PC-9 (cell line): ENCODE results near the gene VCAM1. TPM values are rescaled to one million over a fixed set of nuclear protein-coding genes. Genes with fewer than 3 reads are reported as not detected.

Experiments used
- BruUV-seq: library from RNA; stranded (reverse); fragments of 400-500 nt; replicated peaks from 2 replicates; lab custom pipeline; 2021; lab: Mats Ljungman, UMichigan
- CTCF ChIA-PET: fragments of 300-600 bp; sonication (Branson Sonifier 250); formaldehyde crosslinking; loops from one replicate; lab custom pipeline; 2022; ENCODE audit warnings: antibody characterized with exemption; lab: Charles Lee
- POLR2A ChIA-PET: fragments of 300-600 bp; sonication (Branson Sonifier 250); formaldehyde crosslinking; loops from one replicate; lab custom pipeline; 2022; ENCODE audit warnings: antibody characterized with exemption; ENCODE audit not compliant: unreplicated experiment; lab: Charles Lee
- DNase-seq, 2 experiments: peaks; one replicate each; pipeline versions ENCODE4 v3.0.0 to v3.0.0-alpha.2; 2015 to 2022; ENCODE audit warnings: mixed read lengths in 1 of 2
- H2AFZ ChIP-seq: fragments of 200-600 bp; sonication (generic); 2 replicates; pipeline ENCODE4 v1.8.1; 2017; ENCODE audit warnings: antibody characterized with exemption
- H3F3A ChIP-seq: fragments of 200-600 bp; sonication (generic); 2 replicates; pipeline ENCODE4 v1.8.1; 2017; ENCODE audit warnings: antibody characterized with exemption, mild to moderate bottlenecking, low read depth; ENCODE audit not compliant: insufficient read depth
- H3K27ac ChIP-seq: fragments of 200-600 bp; sonication (generic); 2 replicates; pipeline ENCODE4 v1.6.1; 2016; ENCODE audit warnings: mixed run types
- H3K27me3 ChIP-seq: fragments of 200-600 bp; sonication (generic); 2 replicates; pipeline ENCODE4 v1.6.1; 2016; ENCODE audit warnings: low read depth, mixed run types; ENCODE audit not compliant: insufficient read depth
- H3K36me3 ChIP-seq: fragments of 200-600 bp; sonication (generic); 2 replicates; pipeline ENCODE4 v1.6.1; 2016; ENCODE audit warnings: low read depth, mixed run types
- H3K4me1 ChIP-seq: fragments of 200-600 bp; sonication (generic); replicated peaks from 2 replicates; pipeline ENCODE4 v1.6.1; 2016; ENCODE audit warnings: mixed run types; ENCODE audit not compliant: insufficient read depth
- H3K4me2 ChIP-seq: fragments of 200-600 bp; sonication (generic); 2 replicates; pipeline ENCODE4 v1.6.1; 2017; ENCODE audit warnings: mixed run types
- H3K4me3 ChIP-seq: fragments of 200-600 bp; sonication (generic); 2 replicates; pipeline ENCODE4 v1.6.1; 2016; ENCODE audit warnings: mixed run types
- H3K79me2 ChIP-seq: fragments of 200-600 bp; sonication (generic); 2 replicates; pipeline ENCODE4 v1.6.1; 2017; ENCODE audit warnings: low read depth, mixed run types
- H3K9me2 ChIP-seq: fragments of 200-600 bp; sonication (generic); 2 replicates; pipeline ENCODE4 v1.8.1; 2017; ENCODE audit warnings: mild to moderate bottlenecking; ENCODE audit not compliant: insufficient read depth
- H3K9me3 ChIP-seq: fragments of 200-600 bp; sonication (generic); 2 replicates; pipeline ENCODE4 v1.8.1; 2016; ENCODE audit warnings: low read depth; ENCODE audit not compliant: insufficient read depth
- H4K20me1 ChIP-seq: fragments of 200-600 bp; sonication (generic); 2 replicates; pipeline ENCODE4 v1.8.1; 2017; ENCODE audit not compliant: insufficient read depth
- EZH2 ChIP-seq: fragments of 200-600 bp; sonication (generic); IDR thresholded peaks from 2 replicates; pipeline ENCODE4 v1.8.0; 2017; ENCODE audit warnings: antibody characterized with exemption, low read depth
- intact Hi-C: fragments of 100-400 bp; cut with micrococcal nuclease; formaldehyde crosslinking; loops from one replicate; pipeline ENCODE4 v1.10.0; 2022; ENCODE audit not compliant: unreplicated experiment
- total RNA-seq: library from RNA; stranded (reverse); gene quantifications from 2 replicates; pipeline ENCODE4 v1.2.3, GENCODE V29; 2021
- TF ChIP-seq, protein P1 (sequence below): fragments of 200-600 bp; sonication (generic); conservative IDR thresholded peaks from 2 replicates; pipeline ENCODE4 v1.6.1; 2017; ENCODE audit warnings: mixed run types, antibody characterized with exemption, mild to moderate bottlenecking, moderate library complexity

The VCAM1 gene
- total RNA-seq, 1 experiment from 2014 or later: not detected

- CTCF ChIA-PET: no interaction called here
- peaks cover 4% of the 10 kb centered on the region; the same call in 1 of the 2 replicates for H3K9me3 ChIP-seq
- H3K4me1 ChIP-seq: no peaks in the 10 kb centered on the region
- H3K27me3 ChIP-seq: no peaks in the 10 kb centered on the region
- H3F3A ChIP-seq: no peaks in the 10 kb centered on the region
- no peak for DNase-seq
- intact Hi-C loops: no loop called here
- BruUV-seq: no TSS peak
- H3K9me2 ChIP-seq: no peaks in the 10 kb centered on the region
- H3K4me2 ChIP-seq: no peak overlapping the region
- no peaks in the 10 kb centered on the region for H3K36me3 ChIP-seq
- no peak overlapping the region for H3K27ac ChIP-seq
- H2AFZ ChIP-seq: no peak overlapping the region
- no peak overlapping the region for H3K4me3 ChIP-seq
- POLR2A ChIA-PET: no interaction called here
- H4K20me1 ChIP-seq: no peaks in the 10 kb centered on the region
- no peak for TF ChIP-seq EZH2
- TF ChIP-seq, protein P1, sequence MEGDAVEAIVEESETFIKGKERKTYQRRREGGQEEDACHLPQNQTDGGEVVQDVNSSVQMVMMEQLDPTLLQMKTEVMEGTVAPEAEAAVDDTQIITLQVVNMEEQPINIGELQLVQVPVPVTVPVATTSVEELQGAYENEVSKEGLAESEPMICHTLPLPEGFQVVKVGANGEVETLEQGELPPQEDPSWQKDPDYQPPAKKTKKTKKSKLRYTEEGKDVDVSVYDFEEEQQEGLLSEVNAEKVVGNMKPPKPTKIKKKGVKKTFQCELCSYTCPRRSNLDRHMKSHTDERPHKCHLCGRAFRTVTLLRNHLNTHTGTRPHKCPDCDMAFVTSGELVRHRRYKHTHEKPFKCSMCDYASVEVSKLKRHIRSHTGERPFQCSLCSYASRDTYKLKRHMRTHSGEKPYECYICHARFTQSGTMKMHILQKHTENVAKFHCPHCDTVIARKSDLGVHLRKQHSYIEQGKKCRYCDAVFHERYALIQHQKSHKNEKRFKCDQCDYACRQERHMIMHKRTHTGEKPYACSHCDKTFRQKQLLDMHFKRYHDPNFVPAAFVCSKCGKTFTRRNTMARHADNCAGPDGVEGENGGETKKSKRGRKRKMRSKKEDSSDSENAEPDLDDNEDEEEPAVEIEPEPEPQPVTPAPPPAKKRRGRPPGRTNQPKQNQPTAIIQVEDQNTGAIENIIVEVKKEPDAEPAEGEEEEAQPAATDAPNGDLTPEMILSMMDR: no peak
- no peaks in the 10 kb centered on the region for H3K79me2 ChIP-seq
Observed at GRCh38 chr1:100752791-100753190, 33.2 kb downstream of the VCAM1 start.

- H3K9me2 ChIP-seq: no peaks in the 10 kb centered on the region
- peaks cover 4% of the 10 kb centered on the region; the same call in 1 of the 2 replicates for H3K9me3 ChIP-seq
- no peak overlapping the region for H3K27ac ChIP-seq
- peaks cover 3% of the 10 kb centered on the region; the same call in 1 of the 2 replicates for H3F3A ChIP-seq
- H3K4me1 ChIP-seq: no peaks in the 10 kb centered on the region
- no peak for DNase-seq
- ChIA-PET POLR2A (no interaction called here), CTCF (no interaction called here)
- H3K4me3 ChIP-seq: no peak overlapping the region
- no peak overlapping the region for H3K4me2 ChIP-seq
- no peak overlapping the region for H2AFZ ChIP-seq
- TF ChIP-seq, protein P1: no peak
- no peaks in the 10 kb centered on the region for H3K36me3 ChIP-seq
- no TSS peak for BruUV-seq
- H3K79me2 ChIP-seq: no peaks in the 10 kb centered on the region
- H4K20me1 ChIP-seq: no peaks in the 10 kb centered on the region
- intact Hi-C loops: no loop called here
- no peaks in the 10 kb centered on the region for H3K27me3 ChIP-seq
Observed at GRCh38 chr1:100757946-100758345, 38.4 kb downstream of the VCAM1 start.

DNA sequence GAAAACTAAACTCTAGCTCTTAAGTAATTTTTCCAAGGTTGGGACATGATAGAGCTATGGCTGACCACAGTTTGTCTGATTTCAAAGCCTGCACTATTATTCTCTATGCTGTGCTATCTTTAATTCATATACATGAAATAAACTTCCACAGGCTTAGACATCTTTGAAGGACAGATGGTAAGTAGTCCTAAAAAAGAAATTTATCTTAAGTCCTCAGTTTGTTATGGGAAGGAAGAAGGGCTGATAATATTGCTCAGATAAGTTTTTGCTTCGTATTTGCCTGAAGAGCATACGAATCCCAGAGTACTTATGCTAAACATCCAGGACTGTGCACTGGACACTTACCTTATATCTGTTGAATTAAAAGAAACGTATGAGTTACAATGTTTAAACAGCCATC is 39.6 kb downstream of the VCAM1 start:
- POLR2A ChIA-PET: no interaction called here

More for the DNA sequence above, 39.6 kb downstream of the VCAM1 start:
- H3K79me2 ChIP-seq: no peaks in the 10 kb centered on the region
- intact Hi-C loops: no loop called here
- H3K4me2 ChIP-seq: no peak overlapping the region
- H3K27ac ChIP-seq: no peak overlapping the region
- no peaks in the 10 kb centered on the region for H3K9me2 ChIP-seq
- TF ChIP-seq, protein P1: no peak
- no peak for TF ChIP-seq EZH2
- CTCF ChIA-PET: no interaction called here
- no peak for DNase-seq
- H3F3A ChIP-seq: peaks cover 3% of the 10 kb centered on the region; the same call in 1 of the 2 replicates
- no peak overlapping the region for H3K4me3 ChIP-seq
- H4K20me1 ChIP-seq: no peaks in the 10 kb centered on the region
- no peaks in the 10 kb centered on the region for H3K27me3 ChIP-seq
- no peaks in the 10 kb centered on the region for H3K36me3 ChIP-seq
- peaks cover 4% of the 10 kb centered on the region; the same call in 1 of the 2 replicates for H3K9me3 ChIP-seq
- no TSS peak for BruUV-seq
- H3K4me1 ChIP-seq: no peaks in the 10 kb centered on the region
- no peak overlapping the region for H2AFZ ChIP-seq
